ENCODE measurements around the gene ACAP2.

- TF ChIP-seq CTCF (conservative IDR thresholded peaks at IDR 0.05) (no peak), ZFX (IDR thresholded peaks at IDR 0.05) (no peak)
Measured at GRCh38 chr3:195425849-195426248, 17.0 kb downstream of the ACAP2 start.
